HepG2 (cell line): ENCODE measurements around the gene SLIT1. TPM values are rescaled to one million over a fixed set of nuclear protein-coding genes. Genes with fewer than 3 reads are reported as not detected.

Experiments used
- ATAC-seq: fragments of 200-7000 bp; cut with Tn5 transposase; 3 replicates; pipeline ENCODE4 v1.9.1; 2020; ENCODE audit warnings: mild to moderate bottlenecking, moderate library complexity
- BruUV-seq: library from RNA; stranded (reverse); fragments of 400-500 nt; replicated peaks from 2 replicates; lab custom pipeline; 2021; lab: Mats Ljungman, UMichigan
- CTCF ChIA-PET: fragments of 300-600 bp; formaldehyde crosslinking; extraction: SDS; loops from one replicate; lab custom pipeline; 2021; ENCODE audit warnings: low total read pairs, inconsistent platforms, low intra/inter-chr PET ratio; lab: Yijun Ruan, JAX
- POLR2A ChIA-PET: fragments of 350-600 bp; sonication (Branson Sonifier 250); formaldehyde crosslinking; loops from one replicate; lab custom pipeline; 2020; ENCODE audit warnings: antibody characterized with exemption, inconsistent platforms; lab: Yijun Ruan, JAX
- DNase-seq: peaks from one replicate; pipeline ENCODE4 v3.0.0-alpha.2; 2015; ENCODE audit warnings: low spot score
- FAIRE-seq: peaks from 3 replicates; lab custom pipeline; 2011; peaks lifted over from hg19 to GRCh38; lab: Jason Lieb, UNC
- H2AFZ ChIP-seq: one replicate; pipeline ENCODE4 v1.6.1; 2011; ENCODE audit warnings: low read length, inconsistent platforms
- H3K27ac ChIP-seq: fragments of 300-600 bp; 3 replicates; pipeline ENCODE4 v1.8.0; 2011; ENCODE audit warnings: mixed run types, mild to moderate bottlenecking, mixed read lengths, low read length, inconsistent platforms; ENCODE audit not compliant: insufficient read depth; ENCODE audit errors: extremely low read length
- H3K27me3 ChIP-seq, 2 experiments: fragments of 200-600 bp in 1 of 2; 2 replicates in 1 of 2; 3 replicates in 1 of 2; pipeline versions ENCODE4 v1.6.0 to v1.8.0; 2011; ENCODE audit warnings: low read length in 2 of 2, mild to moderate bottlenecking in 2 of 2, moderate library complexity in 2 of 2, inconsistent platforms in 1 of 2; ENCODE audit not compliant: insufficient read depth in 2 of 2, control insufficient read depth in 1 of 2
- H3K36me3 ChIP-seq, 2 experiments: fragments of 200-600 bp in 1 of 2; replicated peaks in 1 of 2; 2 replicates in 1 of 2; 3 replicates in 1 of 2; pipeline versions ENCODE4 v1.5.1 to v1.8.0; 2011; ENCODE audit warnings: low read length in 2 of 2, inconsistent platforms in 1 of 2; ENCODE audit not compliant: insufficient read depth in 2 of 2, control insufficient read depth in 1 of 2
- H3K4me1 ChIP-seq: 2 replicates; pipeline ENCODE4 v1.5.1; 2012; ENCODE audit warnings: low read length, inconsistent platforms; ENCODE audit not compliant: insufficient read depth
- H3K4me2 ChIP-seq: 2 replicates; pipeline ENCODE4 v1.6.0; 2011; ENCODE audit warnings: low read depth, low read length, inconsistent platforms
- H3K4me3 ChIP-seq, 3 experiments: fragments of 200-600 bp in 1 of 3; sonication (generic), shearing (Covaris generic) in 1 of 3; replicated peaks in 1 of 3; 2 replicates each; pipeline ENCODE4 v1.5.1; 2011 to 2016; ENCODE audit warnings: low read length in 3 of 3, inconsistent platforms in 2 of 3, low read depth in 2 of 3, mild to moderate bottlenecking in 2 of 3, control low read depth in 1 of 3, mixed read lengths in 1 of 3; ENCODE audit not compliant: insufficient read depth in 1 of 3
- H3K79me2 ChIP-seq: one replicate; pipeline ENCODE4 v1.6.1; 2011; ENCODE audit warnings: low read length, inconsistent platforms; ENCODE audit not compliant: insufficient read depth
- H3K9ac ChIP-seq: 2 replicates; pipeline ENCODE4 v1.6.0; 2011; ENCODE audit warnings: mild to moderate bottlenecking, low read depth, low read length, inconsistent platforms; ENCODE audit not compliant: insufficient read depth
- H3K9me3 ChIP-seq: 2 replicates; pipeline ENCODE4 v1.5.1; 2012; ENCODE audit warnings: mild to moderate bottlenecking, low read length
- H4K20me1 ChIP-seq: 2 replicates; pipeline ENCODE4 v1.6.0; 2011; ENCODE audit warnings: inconsistent platforms, mild to moderate bottlenecking, low read length, moderate library complexity; ENCODE audit not compliant: insufficient read depth
- KLF9 ChIP-seq: IDR thresholded peaks from 2 replicates; pipeline ENCODE4 v1.6.1; 2016; ENCODE audit warnings: low read depth
- MED1 ChIP-seq: sonication (generic); formaldehyde crosslinking; IDR thresholded peaks from 2 replicates; pipeline ENCODE4 v1.4.0; 2020; ENCODE audit warnings: missing genetic modification reagents
- MLLT10 ChIP-seq: sonication (generic); formaldehyde crosslinking; IDR thresholded peaks from 2 replicates; pipeline ENCODE4 v1.4.0; 2020; ENCODE audit warnings: missing genetic modification reagents
- PRMT3 ChIP-seq: sonication (generic); formaldehyde crosslinking; IDR thresholded peaks from 2 replicates; pipeline ENCODE4 v1.8.1; 2022; ENCODE audit warnings: low read depth, mild to moderate bottlenecking, moderate library complexity, missing genetic modification reagents, borderline replicate concordance
- PTBP1 ChIP-seq: fragments of 200-400 bp; formaldehyde crosslinking; IDR thresholded peaks from 2 replicates; pipeline ENCODE4 v1.6.1; 2018; ENCODE audit warnings: low read length, low read depth; ENCODE audit not compliant: poor library complexity, severe bottlenecking
- REXO4 ChIP-seq: sonication (generic); formaldehyde crosslinking; IDR thresholded peaks from 2 replicates; pipeline ENCODE4 v1.8.0; 2022; ENCODE audit warnings: missing genetic modification reagents, mild to moderate bottlenecking, borderline replicate concordance
- ZBTB7A ChIP-seq: sonication (generic); formaldehyde crosslinking; IDR thresholded peaks from 2 replicates; pipeline ENCODE4 v1.8.0; 2022; ENCODE audit warnings: mild to moderate bottlenecking, missing genetic modification reagents
- ZNF746 ChIP-seq: sonication (generic); formaldehyde crosslinking; IDR thresholded peaks from 2 replicates; pipeline ENCODE4 v1.8.0; 2022; ENCODE audit warnings: mild to moderate bottlenecking, missing genetic modification reagents
- ZSCAN12 ChIP-seq: sonication (generic); formaldehyde crosslinking; IDR thresholded peaks from 2 replicates; pipeline ENCODE4 v1.9.0; 2021; ENCODE audit warnings: mild to moderate bottlenecking, missing genetic modification reagents
- WGBS: methylation state at CpG from one replicate; pipeline ENCODE4 v1.1.6; 2017; ENCODE audit warnings: low lambda C conversion rate; 5-methylcytosine and 5-hydroxymethylcytosine counted together
- in situ Hi-C: cut with HindIII; loops from 2 replicates; pipeline ENCODE4 v1.10.0; 2017; ENCODE audit warnings: low pct_unique_long_range_greater_than_20kb; ENCODE audit not compliant: extremely low pct_ligation_motif_present
- intact Hi-C: fragments of 100-400 bp; cut with micrococcal nuclease; formaldehyde crosslinking; loops from one replicate; pipeline ENCODE4 v1.10.0; 2022; ENCODE audit not compliant: unreplicated experiment
- polyA plus RNA-seq, 8 experiments: library from polyadenylated mRNA; depleted of rRNA in 3 of 8; stranded (reverse) in 7 of 8; unstranded in 1 of 8; fragments of >200 nt; fragmentation: Illumina TruSeq in 4 of 8; extraction: Trizol in 4 of 8; gene quantifications; 2 replicates each; pipeline versions ENCODE4 v1.2.1 to v1.2.3, GENCODE V29; 2011 to 2016; ENCODE audit warnings: low read depth in 4 of 8, missing spikeins in 1 of 8, mixed read lengths in 1 of 8; ENCODE audit not compliant: insufficient read depth in 1 of 8
- total RNA-seq, 5 experiments: library from RNA; depleted of rRNA; stranded (reverse); fragments of >200 nt; fragmentation: Illumina TruSeq; extraction: Trizol; gene quantifications; 2 replicates each; pipeline ENCODE4 v1.2.3, GENCODE V29; 2016; ENCODE audit warnings: low read depth in 1 of 5
- TF ChIP-seq, protein P1 (sequence below): IDR thresholded peaks from 2 replicates; pipeline ENCODE4 v1.6.1; 2016; ENCODE audit warnings: mild to moderate bottlenecking
- TF ChIP-seq, protein P2 (sequence below): sonication (generic); formaldehyde crosslinking; IDR thresholded peaks from 2 replicates; pipeline ENCODE4 v1.8.0; 2022; ENCODE audit warnings: mild to moderate bottlenecking, missing genetic modification reagents
- TF ChIP-seq, protein P3 (sequence below), 2 experiments: fragments of 450-650 bp in 1 of 2; sonication (generic) in 1 of 2; formaldehyde crosslinking in 1 of 2; IDR thresholded peaks; 2 replicates each; pipeline versions ENCODE4 v1.6.1 to v1.8.0; 2016 to 2022; ENCODE audit warnings: antibody characterized with exemption in 1 of 2, mild to moderate bottlenecking in 1 of 2, missing genetic modification reagents in 1 of 2

Gene SLIT1
- total and polyA plus RNA-seq, 2 of the 13 experiments (the other 11 are each of a cell fraction or from before 2014, with no cell fraction given), result 0.09 to 0.33 TPM

DNA sequence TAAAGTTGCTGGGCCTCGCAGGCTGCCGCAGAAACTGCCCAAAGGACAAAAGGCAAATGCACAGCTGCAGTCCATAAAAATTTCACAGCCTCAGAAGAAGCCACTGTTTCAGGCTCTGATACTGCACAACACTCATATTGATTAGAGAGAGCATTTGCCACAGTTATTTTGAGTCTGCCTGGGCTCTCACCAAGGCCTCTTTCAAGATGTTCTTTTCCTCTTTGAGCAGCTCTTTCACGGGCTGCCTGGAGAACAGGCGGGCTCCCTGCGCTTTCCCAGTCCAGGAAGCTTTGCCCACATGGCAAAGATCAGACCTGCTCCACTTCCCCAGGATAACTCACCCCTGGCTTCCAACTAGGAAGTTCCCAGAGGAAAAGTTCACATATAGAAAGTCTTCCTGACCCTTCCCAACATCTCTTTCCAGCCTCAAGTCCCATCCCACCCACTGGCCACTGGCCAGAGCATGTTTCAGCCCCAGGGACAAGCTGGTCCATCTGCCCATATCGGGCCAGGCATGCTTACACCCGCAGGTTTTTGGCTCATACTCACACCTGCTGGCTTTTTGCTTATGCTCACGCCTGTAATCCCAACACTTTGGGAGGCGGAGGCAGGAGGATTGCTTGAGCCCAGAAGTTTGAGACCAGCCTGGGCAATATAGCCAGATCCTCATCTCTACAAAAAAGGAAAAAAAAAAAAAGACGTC, 3.3 kb downstream of the SLIT1 start:
- POLR2A ChIA-PET, result interaction anchor here (0.9 kb wide), 1 partner anchor 10 kb away, joined by 3 read pairs; no protein-coding TSS in a partner anchor
- no peak overlapping the region for H3K4me3 ChIP-seq
- H4K20me1 ChIP-seq, result no peaks in the 10 kb centered on the region
- no TSS peak for BruUV-seq
- H3K27ac ChIP-seq, result no peak overlapping the region
- ATAC-seq (no peak), DNase-seq (no peak), FAIRE-seq (no peak)
- H3K27me3 ChIP-seq, result peaks cover 21 to 97% of the 10 kb centered on the region in 2 experiments
- CTCF ChIA-PET, result no interaction called here
- H3K36me3 ChIP-seq, result no peaks in the 10 kb centered on the region
- H3K4me2 ChIP-seq, result no peak overlapping the region
- H2AFZ ChIP-seq, result no peak overlapping the region
- in situ Hi-C loops (no loop called here), intact Hi-C loops (loop anchor here (5.0 to 10.0 kb wide), 2 partner anchors 48 to 100 kb away; no protein-coding TSS in a partner anchor)
- H3K79me2 ChIP-seq, result no peaks in the 10 kb centered on the region
- H3K4me1 ChIP-seq, result peaks cover 15% of the 10 kb centered on the region
- no peak overlapping the region for H3K9ac ChIP-seq
- 21% methylated on average over 10 of the region's 10 CpGs for WGBS
- H3K9me3 ChIP-seq, result no peaks in the 10 kb centered on the region
- TF ChIP-seq MLLT10 (no peak), MED1 (CRISPR knock-in tag) (no peak), ZBTB7A (CRISPR knock-in tag) (no peak), PRMT3 (CRISPR knock-in tag) (no peak), ZSCAN12 (CRISPR knock-in tag) (no peak), KLF9 (CRISPR knock-in tag) (no peak), ZNF746 (CRISPR knock-in tag) (no peak), REXO4 (no peak), PTBP1 (no peak)
- TF ChIP-seq, protein P1, sequence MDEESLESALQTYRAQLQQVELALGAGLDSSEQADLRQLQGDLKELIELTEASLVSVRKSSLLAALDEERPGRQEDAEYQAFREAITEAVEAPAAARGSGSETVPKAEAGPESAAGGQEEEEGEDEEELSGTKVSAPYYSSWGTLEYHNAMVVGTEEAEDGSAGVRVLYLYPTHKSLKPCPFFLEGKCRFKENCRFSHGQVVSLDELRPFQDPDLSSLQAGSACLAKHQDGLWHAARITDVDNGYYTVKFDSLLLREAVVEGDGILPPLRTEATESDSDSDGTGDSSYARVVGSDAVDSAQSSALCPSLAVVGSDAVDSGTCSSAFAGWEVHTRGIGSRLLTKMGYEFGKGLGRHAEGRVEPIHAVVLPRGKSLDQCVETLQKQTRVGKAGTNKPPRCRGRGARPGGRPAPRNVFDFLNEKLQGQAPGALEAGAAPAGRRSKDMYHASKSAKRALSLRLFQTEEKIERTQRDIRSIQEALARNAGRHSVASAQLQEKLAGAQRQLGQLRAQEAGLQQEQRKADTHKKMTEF, result no peak
- TF ChIP-seq, protein P2, sequence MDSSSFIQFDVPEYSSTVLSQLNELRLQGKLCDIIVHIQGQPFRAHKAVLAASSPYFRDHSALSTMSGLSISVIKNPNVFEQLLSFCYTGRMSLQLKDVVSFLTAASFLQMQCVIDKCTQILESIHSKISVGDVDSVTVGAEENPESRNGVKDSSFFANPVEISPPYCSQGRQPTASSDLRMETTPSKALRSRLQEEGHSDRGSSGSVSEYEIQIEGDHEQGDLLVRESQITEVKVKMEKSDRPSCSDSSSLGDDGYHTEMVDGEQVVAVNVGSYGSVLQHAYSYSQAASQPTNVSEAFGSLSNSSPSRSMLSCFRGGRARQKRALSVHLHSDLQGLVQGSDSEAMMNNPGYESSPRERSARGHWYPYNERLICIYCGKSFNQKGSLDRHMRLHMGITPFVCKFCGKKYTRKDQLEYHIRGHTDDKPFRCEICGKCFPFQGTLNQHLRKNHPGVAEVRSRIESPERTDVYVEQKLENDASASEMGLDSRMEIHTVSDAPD (CRISPR knock-in tag), result no peak
- TF ChIP-seq, protein P3, sequence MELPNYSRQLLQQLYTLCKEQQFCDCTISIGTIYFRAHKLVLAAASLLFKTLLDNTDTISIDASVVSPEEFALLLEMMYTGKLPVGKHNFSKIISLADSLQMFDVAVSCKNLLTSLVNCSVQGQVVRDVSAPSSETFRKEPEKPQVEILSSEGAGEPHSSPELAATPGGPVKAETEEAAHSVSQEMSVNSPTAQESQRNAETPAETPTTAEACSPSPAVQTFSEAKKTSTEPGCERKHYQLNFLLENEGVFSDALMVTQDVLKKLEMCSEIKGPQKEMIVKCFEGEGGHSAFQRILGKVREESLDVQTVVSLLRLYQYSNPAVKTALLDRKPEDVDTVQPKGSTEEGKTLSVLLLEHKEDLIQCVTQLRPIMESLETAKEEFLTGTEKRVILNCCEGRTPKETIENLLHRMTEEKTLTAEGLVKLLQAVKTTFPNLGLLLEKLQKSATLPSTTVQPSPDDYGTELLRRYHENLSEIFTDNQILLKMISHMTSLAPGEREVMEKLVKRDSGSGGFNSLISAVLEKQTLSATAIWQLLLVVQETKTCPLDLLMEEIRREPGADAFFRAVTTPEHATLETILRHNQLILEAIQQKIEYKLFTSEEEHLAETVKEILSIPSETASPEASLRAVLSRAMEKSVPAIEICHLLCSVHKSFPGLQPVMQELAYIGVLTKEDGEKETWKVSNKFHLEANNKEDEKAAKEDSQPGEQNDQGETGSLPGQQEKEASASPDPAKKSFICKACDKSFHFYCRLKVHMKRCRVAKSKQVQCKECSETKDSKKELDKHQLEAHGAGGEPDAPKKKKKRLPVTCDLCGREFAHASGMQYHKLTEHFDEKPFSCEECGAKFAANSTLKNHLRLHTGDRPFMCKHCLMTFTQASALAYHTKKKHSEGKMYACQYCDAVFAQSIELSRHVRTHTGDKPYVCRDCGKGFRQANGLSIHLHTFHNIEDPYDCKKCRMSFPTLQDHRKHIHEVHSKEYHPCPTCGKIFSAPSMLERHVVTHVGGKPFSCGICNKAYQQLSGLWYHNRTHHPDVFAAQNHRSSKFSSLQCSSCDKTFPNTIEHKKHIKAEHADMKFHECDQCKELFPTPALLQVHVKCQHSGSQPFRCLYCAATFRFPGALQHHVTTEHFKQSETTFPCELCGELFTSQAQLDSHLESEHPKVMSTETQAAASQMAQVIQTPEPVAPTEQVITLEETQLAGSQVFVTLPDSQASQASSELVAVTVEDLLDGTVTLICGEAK (IDR thresholded peaks at IDR 0.05), result no peak
- TF ChIP-seq, protein P3 (CRISPR knock-in tag; IDR thresholded peaks at IDR 0.05), result no peak
